Measurements from ENCODE around the gene ZBTB7C.

Gene ZBTB7C

GRCh38 chr18:48216639-48217257 is 192.4 kb downstream of the ZBTB7C start:
- DNase-seq (ENCODE audit: low spot score) = no peak

- DNase-seq (ENCODE audit: low spot score) = no peak
Measured at GRCh38 chr18:48215876-48216638, 193.1 kb downstream of the ZBTB7C start.

DNA sequence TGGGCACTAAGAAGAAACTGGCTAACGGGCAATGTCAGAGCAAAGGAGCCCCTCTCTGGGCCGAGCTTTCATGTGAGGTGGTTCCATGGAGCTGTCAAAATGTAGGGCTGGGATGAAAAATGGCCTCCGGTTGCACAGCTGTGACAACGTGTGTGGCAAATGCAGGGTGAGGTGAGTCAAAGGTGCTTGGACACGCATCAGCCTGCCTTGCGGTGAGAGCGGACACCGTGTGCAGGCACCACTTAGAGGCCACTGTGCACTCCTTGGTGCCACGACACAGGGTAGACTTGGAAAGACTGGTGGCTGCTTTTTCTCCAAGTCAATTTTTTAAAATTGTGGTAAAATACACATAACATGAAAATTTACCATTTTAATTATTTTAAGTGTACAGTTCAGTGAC is 195.4 kb downstream of the ZBTB7C start:
- no peak for DNase-seq (ENCODE audit: low spot score)

DNA sequence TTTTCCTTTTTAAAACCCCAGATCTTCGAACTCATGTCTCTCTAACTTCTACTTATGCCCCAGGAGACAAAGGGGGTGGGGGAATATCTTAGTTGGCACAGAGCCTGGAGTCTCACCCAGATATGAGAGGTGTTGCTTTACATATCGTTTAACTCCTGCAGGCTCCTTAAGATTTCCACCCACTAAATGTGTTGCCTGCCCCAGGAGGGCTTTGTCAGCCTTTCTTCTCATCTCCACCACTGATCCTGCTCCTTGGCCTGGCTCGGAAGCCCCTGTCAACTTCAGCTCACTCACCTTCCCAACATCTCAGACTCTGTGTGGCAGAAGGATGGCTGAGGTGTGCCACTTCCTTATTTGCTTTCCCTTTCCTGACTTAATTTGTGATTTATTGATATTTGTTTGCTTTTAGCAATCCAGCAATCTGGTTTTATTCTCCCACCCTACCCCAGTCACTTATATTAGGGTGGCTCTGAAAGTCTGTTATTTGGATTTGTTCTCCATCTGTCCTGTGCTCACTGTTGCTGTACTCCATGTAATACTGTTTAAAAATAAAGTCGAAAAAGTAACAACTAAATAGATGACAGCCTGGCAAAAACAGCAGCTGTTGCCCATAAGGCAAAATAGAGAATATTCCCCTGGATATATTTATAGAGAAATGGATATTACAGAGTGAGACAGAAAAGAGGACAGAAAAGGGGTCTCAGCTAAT is 200.6 kb downstream of the ZBTB7C start:
- DNase-seq (ENCODE audit: low spot score) = no peak

DNA sequence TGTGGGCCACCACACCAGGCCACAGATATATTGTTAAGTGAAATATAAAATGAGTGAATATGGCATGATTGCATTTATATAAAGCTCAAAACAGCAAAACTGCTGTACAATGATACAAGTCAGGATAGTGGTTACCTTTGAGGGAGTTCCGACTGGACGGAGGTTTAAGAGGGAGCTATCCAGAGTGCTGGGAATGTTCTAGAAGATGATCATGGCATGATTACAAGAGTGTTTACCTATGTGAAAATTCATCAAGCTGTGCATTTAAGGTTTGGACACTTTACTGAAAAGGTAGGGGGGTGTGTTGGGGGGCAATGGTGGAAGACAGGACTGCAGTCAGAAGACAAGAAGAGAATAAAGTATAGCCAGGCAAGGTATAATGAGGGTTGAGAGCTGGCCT is 201.4 kb downstream of the ZBTB7C start:
- no peak for DNase-seq (ENCODE audit: low spot score)

DNA sequence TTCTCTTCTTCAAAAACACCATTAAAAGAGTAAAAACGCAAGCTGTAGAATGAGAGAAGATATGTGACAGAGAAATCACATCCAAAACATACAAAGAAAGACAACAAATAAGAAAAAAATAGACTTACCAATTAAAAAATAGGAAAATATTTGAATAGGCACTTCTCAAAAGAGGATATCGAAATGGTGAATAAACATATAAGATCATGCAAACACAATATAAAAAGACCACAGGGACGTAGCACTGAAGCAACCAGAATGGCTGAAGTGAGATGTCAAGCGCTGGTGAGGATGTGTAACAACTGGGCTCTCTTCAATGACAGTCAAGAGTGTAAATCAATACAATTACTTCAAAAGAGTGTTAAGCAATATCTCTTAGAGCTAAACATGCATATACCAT is 202.3 kb downstream of the ZBTB7C start:
- DNase-seq (ENCODE audit: low spot score) = no peak

DNA sequence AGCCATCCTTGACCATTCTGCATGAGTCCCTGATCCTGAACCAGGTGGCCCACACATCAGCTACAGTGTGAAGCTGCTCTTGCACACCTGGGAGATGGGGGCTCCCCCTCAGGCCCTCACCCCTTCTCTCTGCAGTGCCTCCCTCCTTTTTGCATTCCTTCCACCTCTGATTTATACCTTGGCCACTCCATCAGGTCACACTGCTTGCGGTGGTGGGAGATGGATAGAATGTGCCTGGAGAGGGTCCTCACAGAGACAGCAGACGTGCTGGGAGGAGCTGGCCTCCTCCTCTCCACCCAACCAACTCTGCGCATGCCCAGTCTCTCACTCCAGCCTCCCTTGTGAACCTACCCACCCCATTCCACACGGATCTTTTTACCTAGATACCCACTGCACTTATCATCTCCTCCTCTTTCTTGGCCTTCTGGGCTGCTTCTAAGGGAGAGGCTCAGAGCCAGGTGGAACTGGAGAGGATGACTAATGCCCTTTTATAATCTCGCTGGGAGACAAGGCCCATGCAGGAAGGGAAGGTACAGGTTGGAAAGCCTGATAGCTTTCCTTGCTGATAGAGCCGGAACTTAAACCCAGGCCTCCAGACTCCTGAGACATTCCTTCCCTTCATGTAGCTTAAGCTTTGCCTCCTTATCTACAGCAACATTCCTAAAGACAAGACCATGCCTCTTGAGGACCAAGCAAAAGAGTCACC is 205.1 kb downstream of the ZBTB7C start:
- DNase-seq (ENCODE audit: low spot score) = no peak

DNA sequence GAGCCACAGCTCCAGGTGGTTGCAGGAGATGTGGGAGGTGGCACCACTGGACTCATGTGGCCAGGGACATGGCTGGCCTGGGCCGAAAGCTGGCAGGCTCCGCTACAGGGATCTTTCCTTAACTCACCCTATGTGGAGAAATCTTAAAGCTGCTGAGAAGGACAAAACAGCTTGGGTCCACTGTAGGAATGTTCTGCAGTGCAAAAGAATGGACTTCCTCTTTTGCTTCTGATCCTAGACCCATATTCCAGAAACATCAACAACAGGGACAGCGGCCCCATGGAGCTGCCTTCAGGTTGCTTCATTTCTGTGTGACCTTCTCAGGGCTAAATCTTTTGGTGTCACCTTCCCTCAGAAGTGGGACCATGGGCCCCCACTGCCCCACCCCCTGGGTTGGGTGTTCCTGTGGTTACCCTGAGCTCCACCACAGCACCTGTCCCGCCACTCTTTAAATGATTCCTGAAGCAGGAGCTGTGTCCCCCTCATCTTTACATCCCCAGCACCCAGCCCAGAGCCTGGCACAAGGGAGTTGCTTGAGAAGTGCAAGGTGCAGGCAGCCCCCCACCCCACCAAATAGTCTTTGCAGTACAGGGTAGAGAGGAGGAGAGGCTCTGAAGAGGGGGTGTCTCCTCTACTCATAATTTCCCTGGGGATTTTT is 205.8 kb downstream of the ZBTB7C start:
- DNase-seq (ENCODE audit: low spot score) = no peak

DNA sequence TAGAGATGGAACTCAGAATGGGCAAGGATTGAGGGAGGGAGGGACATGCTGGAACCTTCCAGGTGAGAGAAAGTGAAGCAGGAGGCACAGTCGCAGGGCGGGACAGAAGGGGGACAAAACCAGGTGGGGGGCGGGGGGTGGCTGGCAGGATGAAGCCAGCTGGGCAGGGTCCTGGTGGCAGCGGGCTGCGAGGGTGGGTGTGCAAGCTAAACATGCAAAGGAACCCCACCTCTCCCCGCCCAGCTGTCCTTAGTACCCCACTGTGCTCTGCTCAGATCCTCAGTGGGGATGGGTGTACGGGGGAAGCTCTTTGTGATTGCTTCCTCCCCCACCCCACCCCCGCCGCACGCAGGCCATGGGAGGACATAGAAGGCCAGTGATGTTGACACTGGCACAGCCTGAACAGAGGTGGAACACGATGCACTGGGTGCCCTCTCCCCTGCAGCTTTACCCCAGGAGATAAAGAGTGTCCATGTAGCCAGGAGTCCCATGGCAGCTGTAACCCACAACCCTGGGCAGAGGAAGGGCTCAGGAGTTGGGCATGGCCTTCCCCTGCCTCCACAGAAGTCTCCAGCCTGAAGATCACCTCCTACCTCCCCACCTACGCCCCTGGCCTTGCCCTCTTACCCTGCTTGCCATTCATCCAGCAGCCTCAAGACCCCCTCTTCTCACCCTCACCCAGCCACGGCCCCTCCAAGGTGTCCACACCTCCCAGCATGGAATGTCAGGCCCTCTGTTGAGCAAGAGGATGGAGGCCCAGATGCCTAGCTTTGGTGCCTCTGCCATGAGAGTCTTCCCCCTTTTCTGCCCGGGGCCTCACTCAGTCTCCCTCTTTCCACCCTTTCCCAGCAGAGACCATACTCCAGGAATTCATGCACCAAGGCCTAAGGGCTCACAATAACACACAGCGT is 206.6 kb downstream of the ZBTB7C start:
- no peak for DNase-seq (ENCODE audit: low spot score)

DNA sequence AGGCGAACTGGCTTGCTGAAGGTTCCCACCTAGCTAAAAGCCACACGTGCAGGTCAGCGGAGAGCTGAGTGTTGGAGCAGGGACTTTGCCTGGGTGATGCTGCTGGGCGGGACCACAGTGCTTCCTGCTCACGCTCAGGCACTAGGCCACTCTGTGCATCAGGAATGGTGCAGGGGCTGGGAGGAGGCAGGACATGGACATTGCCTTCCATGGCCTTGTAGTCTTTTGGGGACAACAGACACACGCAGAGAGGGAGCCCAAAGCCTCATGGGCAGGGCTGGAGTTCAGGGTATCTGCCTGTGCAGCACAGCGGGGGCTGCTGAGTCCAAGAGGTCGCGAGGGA is 207.2 kb downstream of the ZBTB7C start:
- no peak for DNase-seq (ENCODE audit: low spot score)

- DNase-seq (ENCODE audit: low spot score) = no peak
Measured at GRCh38 chr18:48201337-48202005, 207.7 kb downstream of the ZBTB7C start.

DNA sequence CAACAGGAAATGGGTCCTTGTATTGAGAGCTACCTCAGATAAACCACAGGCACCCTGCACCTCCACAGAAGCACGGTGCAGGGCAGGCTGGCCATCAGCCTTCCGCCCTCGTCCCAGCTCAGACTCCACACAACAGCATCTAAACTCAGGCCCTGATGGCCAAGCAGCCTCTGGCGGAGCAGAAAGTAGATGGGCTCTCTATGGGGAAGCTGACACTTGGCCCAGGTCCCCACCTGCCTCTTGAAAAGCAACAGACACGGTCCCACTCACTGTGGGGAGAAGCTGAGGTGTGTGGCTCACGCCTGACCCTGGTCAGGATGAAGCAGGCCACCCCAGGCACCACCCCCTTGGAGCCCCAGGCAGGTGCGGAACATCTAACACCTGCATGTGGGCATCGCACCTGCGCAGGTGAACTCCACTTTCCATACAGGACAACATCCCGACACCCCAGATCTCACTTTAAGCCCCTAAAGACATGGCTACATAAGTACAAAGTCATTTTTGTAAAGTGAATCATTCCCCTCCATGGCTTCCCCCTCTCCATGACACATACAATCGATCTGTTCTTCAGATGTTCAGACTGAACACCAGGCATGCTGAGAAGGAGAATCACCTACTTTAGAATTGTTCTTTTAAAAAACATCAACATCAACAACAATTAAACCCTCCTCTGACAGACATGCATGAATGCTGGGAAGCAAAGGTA is 208.4 kb downstream of the ZBTB7C start:
- no peak for DNase-seq (ENCODE audit: low spot score)

DNA sequence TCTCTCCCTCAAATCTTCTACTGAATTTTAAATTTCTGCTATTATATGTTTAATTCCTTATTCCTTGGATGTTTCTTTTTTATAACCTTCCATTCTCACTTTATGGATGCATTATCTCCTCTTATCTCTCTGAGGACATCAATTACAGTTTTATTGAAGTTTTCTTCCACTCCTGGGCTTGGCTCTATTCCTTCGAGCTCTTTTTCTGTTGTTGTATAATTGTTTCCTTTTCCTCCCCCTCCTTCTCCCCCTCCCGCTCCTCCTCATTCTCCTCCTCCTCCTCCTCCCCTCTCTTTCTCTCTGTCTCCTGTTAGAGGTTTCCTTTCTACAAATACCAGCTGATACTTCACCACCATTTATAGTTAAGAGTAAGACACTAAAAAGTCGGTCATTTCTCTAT is 209.8 kb downstream of the ZBTB7C start:
- DNase-seq (ENCODE audit: low spot score) = no peak

DNA sequence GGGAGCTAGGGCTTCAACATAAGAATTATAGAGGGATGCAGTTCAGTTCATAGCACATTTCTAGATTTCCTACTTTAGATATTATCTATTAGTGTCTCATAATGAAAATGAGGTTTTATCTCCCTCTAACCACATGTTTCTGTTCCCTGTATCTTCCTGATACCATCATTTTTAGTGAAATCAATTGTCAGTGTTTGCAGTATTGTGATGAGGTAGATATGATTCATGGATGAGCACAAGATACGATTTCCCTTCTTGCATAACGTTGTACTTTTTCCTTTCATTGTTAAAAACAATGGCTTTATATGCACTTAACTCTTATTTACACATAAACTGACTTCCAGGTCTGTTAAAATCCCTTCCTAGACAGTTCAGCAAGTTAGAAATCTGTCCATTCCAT is 211.4 kb downstream of the ZBTB7C start:
- no peak for DNase-seq (ENCODE audit: low spot score)

- no peak for DNase-seq (ENCODE audit: low spot score)
Measured at GRCh38 chr18:48195787-48196186, 213.4 kb downstream of the ZBTB7C start.

GRCh38 chr18:48194591-48195181 is 214.5 kb downstream of the ZBTB7C start:
- DNase-seq (ENCODE audit: low spot score) = no peak

DNA sequence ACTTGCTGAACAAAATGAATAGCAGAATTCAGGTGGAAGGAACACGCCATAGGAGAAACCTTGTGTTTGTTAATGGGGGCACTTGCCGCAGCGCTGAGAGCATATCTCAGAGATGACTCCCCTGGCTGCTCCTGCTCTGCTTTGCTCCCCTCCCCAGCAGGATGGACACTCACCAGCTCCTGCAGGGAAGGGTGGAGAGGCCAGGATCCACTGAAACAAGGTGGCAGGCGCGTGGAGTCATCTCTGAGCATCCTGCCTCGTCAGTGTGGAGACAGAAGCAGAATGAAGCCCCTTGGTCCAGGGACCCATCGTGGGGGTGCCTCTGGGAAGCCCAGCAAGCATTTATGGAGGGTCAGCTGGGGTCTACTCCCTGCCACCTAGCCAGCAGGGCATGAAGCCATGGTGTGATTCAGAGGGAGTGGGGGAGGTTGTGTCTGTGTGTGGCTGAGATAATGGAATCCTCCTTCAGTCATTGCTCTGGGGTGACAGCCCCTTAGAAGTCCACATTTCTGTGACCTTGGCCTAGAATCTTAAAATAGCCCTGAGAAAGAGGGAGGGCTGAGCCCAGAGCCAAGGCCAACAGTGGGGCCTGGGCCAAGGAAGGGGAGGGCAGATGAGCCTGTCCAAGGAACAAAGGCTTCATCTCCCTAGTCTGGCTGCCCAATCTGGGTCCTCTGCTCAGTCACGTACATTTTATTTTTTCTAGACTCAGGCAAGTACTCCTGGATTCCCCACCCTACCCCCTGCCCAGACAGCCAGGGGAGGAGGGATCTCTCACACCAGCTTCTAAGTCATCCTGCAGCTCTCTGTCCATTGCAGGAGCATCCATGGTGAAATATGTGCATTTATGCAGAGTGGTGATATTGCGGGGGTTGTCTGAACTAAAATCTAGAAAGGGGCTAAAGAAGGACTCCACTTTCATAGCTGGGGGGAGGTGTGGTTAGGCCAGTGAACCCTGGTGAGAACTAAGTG is 215.4 kb downstream of the ZBTB7C start:
- DNase-seq (ENCODE audit: low spot score) = no peak

GRCh38 chr18:48192542-48192941 is 216.6 kb downstream of the ZBTB7C start:
- DNase-seq (ENCODE audit: low spot score) = no peak

Measured in hepatic stellate cell (primary cell).